A673 (cell line): ENCODE measurements around the gene RNPEP.
"Not testable (repeated sequence)": the region's sequence is repeated elsewhere in the genome, so short reads cannot be mapped to it uniquely, and the experiment has no call there.

Source experiments
- CTCF ChIP-seq: fragments of 300-800, 200-600 bp; sonication (generic); conservative IDR thresholded peaks from 2 replicates; pipeline ENCODE4 v1.5.1; 2017; ENCODE audit warnings: low read depth, mild to moderate bottlenecking, antibody characterized with exemption, low read length, moderate library complexity, mixed read lengths
- EZH2 ChIP-seq: fragments of 200-600 bp; sonication (generic); IDR thresholded peaks from 2 replicates; pipeline ENCODE4 v1.6.1; 2017; ENCODE audit warnings: borderline replicate concordance, low read depth, mild to moderate bottlenecking, mixed read lengths, antibody characterized with exemption, low read length; ENCODE audit not compliant: poor library complexity, severe bottlenecking

- not testable (repeated sequence) for TF ChIP-seq CTCF, EZH2
Observed at GRCh38 chr1:202054673-202055072, 72.2 kb downstream of the RNPEP start.
